Colonic mucosa (tissue), 4 donors: Measurements from ENCODE around the gene PKNOX2. TPM values are rescaled to one million over a fixed set of nuclear protein-coding genes. Genes with fewer than 3 reads are reported as not detected.

Experiments
- DNase-seq: peaks from one replicate; pipeline ENCODE4 v3.0.0-alpha.2; 2020
- H3K27ac ChIP-seq: fragments of 200-600 bp; one replicate; pipeline ENCODE4 v1.8.0; 2021
- H3K27me3 ChIP-seq: fragments of 200-600 bp; one replicate; pipeline ENCODE4 v1.8.0; 2021
- H3K36me3 ChIP-seq: fragments of 200-600 bp; one replicate; pipeline ENCODE4 v1.8.0; 2021
- H3K4me1 ChIP-seq: fragments of 200-600 bp; one replicate; pipeline ENCODE4 v1.8.0; 2021; ENCODE audit warnings: mild to moderate bottlenecking
- H3K4me3 ChIP-seq: fragments of 200-600 bp; one replicate; pipeline ENCODE4 v1.8.0; 2021
- H3K9ac ChIP-seq, 2 donors: one replicate each; pipeline ENCODE4 v1.7.0; 2013; ENCODE audit warnings: control low read depth in 2 of 2, low read depth in 2 of 2, low read length in 2 of 2
- H3K9me3 ChIP-seq: fragments of 200-600 bp; one replicate; pipeline ENCODE4 v1.8.0; 2021
- CTCF ChIP-seq: fragments of 200-600 bp; IDR thresholded peaks from one replicate; pipeline ENCODE4 v1.8.0; 2022; ENCODE audit warnings: antibody characterized with exemption, mild to moderate bottlenecking
- intact Hi-C: fragments of 100-400 bp; cut with DNase I; formaldehyde crosslinking; loops from one replicate; pipeline ENCODE4 v1.14.1; 2022
- total RNA-seq, 2 donors: library from RNA; stranded (reverse); fragmentation: NEBNext Ultra II Directional in 1 of 2; extraction: Animal tissue kit (Norgen Biotek cat#: 25700) in 1 of 2; gene quantifications; one replicate each; pipeline ENCODE4 v1.2.1, GENCODE V29; 2021
- donor health status: healthy.
- donor health status: DM: no; HTN: no; CAD: no.
- donor health status: DM: no; HTN: no; CAD: no.

PKNOX2 gene
- total RNA-seq, 2 donors from 2014 or later: 0.52 to 1.3 TPM

- Histone ChIP-seq H3K27me3 (no peaks in the 10 kb centered on the region), H3K27ac (no peak overlapping the region), H3K9me3 (no peaks in the 10 kb centered on the region), H3K4me3 (no peak overlapping the region), H3K4me1 (no peaks in the 10 kb centered on the region), H3K9ac (no peak overlapping the region), H3K36me3 (no peaks in the 10 kb centered on the region)
- DNase-seq: peak; percentile 64
- intact Hi-C loops: loop anchor here (5.0 to 10.0 kb wide), 4 partner anchors 183 to 383 kb away; partner anchors contain the start of gene PKNOX2
- peak; percentile 72 for TF ChIP-seq CTCF
These were observed 181.0 kb downstream of the PKNOX2 start for GRCh38 chr11:125345421-125346178.

- no peak for DNase-seq
- Histone ChIP-seq H3K27ac (no peak overlapping the region), H3K4me3 (no peak overlapping the region), H3K9ac (no peak overlapping the region), H3K27me3 (no peaks in the 10 kb centered on the region), H3K4me1 (no peaks in the 10 kb centered on the region), H3K9me3 (no peaks in the 10 kb centered on the region), H3K36me3 (no peaks in the 10 kb centered on the region)
- intact Hi-C loops: loop anchor here (5.0 to 10.0 kb wide), 4 partner anchors 184 to 384 kb away; partner anchors contain the start of gene PKNOX2
- TF ChIP-seq CTCF: no peak
These were observed 181.6 kb downstream of the PKNOX2 start for GRCh38 chr11:125346179-125346530.

GRCh38 chr11:125346565-125347260, 182.2 kb downstream of the PKNOX2 start:
- H3K9me3 ChIP-seq: no peaks in the 10 kb centered on the region
- intact Hi-C loops: loop anchor here (5.0 to 10.0 kb wide), 4 partner anchors 184 to 384 kb away; partner anchors contain the start of gene PKNOX2
- no peak overlapping the region for H3K9ac ChIP-seq
- DNase-seq: no peak
- H3K36me3 ChIP-seq: no peaks in the 10 kb centered on the region
- no peak overlapping the region for H3K4me3 ChIP-seq
- no peaks in the 10 kb centered on the region for H3K27me3 ChIP-seq
- no peak for TF ChIP-seq CTCF
- no peak overlapping the region for H3K27ac ChIP-seq
- no peaks in the 10 kb centered on the region for H3K4me1 ChIP-seq

GRCh38 chr11:125347261-125347585, 182.7 kb downstream of the PKNOX2 start:
- no peak overlapping the region for H3K9ac ChIP-seq
- no peaks in the 10 kb centered on the region for H3K36me3 ChIP-seq
- H3K9me3 ChIP-seq: no peaks in the 10 kb centered on the region
- H3K4me1 ChIP-seq: no peaks in the 10 kb centered on the region
- intact Hi-C loops: loop anchor here (5.0 to 10.0 kb wide), 4 partner anchors 185 to 385 kb away; partner anchors contain the start of gene PKNOX2
- DNase-seq: no peak
- no peak overlapping the region for H3K4me3 ChIP-seq
- no peak for TF ChIP-seq CTCF
- no peaks in the 10 kb centered on the region for H3K27me3 ChIP-seq
- no peak overlapping the region for H3K27ac ChIP-seq

GRCh38 chr11:125348141-125348651, 183.6 kb downstream of the PKNOX2 start:
- H3K9ac ChIP-seq: no peak overlapping the region
- intact Hi-C loops: loop anchor here (5.0 to 10.0 kb wide), 4 partner anchors 186 to 386 kb away; partner anchors contain the start of gene PKNOX2
- no peak overlapping the region for H3K4me3 ChIP-seq
- H3K27me3 ChIP-seq: no peaks in the 10 kb centered on the region
- H3K27ac ChIP-seq: no peak overlapping the region
- H3K9me3 ChIP-seq: no peaks in the 10 kb centered on the region
- no peak for DNase-seq
- TF ChIP-seq CTCF: no peak
- no peaks in the 10 kb centered on the region for H3K36me3 ChIP-seq
- no peaks in the 10 kb centered on the region for H3K4me1 ChIP-seq
